ENCODE data around the gene RNF181.

RNF181 gene

GRCh38 chr2:85642725-85643124 lies 47.2 kb downstream of the RNF181 start:
- H3K27me3 ChIP-seq (ENCODE audit: control insufficient read depth, insufficient read depth, low read length) = no peaks in the 10 kb centered on the region
- peaks cover 70% of the 10 kb centered on the region for H3K36me3 ChIP-seq (ENCODE audit: control insufficient read depth, insufficient read depth, low read length)
- H3K4me3 ChIP-seq (ENCODE audit: low read depth, low read length) = no peak overlapping the region
- H3K9ac ChIP-seq (ENCODE audit: low read depth, low read length) = no peak overlapping the region
- no peaks in the 10 kb centered on the region for H3K4me1 ChIP-seq (ENCODE audit: control insufficient read depth, insufficient read depth, low read length)
- no peaks in the 10 kb centered on the region for H3K9me3 ChIP-seq (ENCODE audit: control insufficient read depth, insufficient read depth, low read length)

- no peak overlapping the region for H3K4me3 ChIP-seq (ENCODE audit: low read depth, low read length)
- no peaks in the 10 kb centered on the region for H3K4me1 ChIP-seq (ENCODE audit: control insufficient read depth, insufficient read depth, low read length)
- H3K9ac ChIP-seq (ENCODE audit: low read depth, low read length) = no peak overlapping the region
- H3K36me3 ChIP-seq (ENCODE audit: control insufficient read depth, insufficient read depth, low read length) = peaks cover 75% of the 10 kb centered on the region
- no peaks in the 10 kb centered on the region for H3K27me3 ChIP-seq (ENCODE audit: control insufficient read depth, insufficient read depth, low read length)
- H3K9me3 ChIP-seq (ENCODE audit: control insufficient read depth, insufficient read depth, low read length) = no peaks in the 10 kb centered on the region
Observed at GRCh38 chr2:85644909-85645308, 49.4 kb downstream of the RNF181 start.

DNA sequence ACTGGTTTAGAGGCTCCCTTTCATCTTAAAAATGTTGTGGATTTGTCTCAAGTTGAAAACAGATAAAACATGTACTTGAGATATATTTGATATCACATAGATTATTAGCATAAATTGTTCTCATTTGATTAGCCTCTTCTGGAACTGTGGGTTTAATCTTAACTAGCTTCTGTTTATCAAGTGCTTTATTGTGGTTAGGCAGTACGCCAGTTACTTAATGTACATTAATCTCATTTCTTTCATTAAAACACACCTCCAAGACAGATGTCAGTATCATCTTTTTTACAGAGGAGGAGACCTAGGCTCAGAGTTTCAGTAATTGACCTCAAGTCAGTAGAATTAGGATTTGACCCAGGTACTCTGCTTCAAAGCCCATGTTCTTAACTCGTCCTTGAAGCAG lies 50.6 kb downstream of the RNF181 start:
- Histone ChIP-seq H3K27me3 (ENCODE audit: control insufficient read depth, insufficient read depth, low read length) (no peaks in the 10 kb centered on the region), H3K4me3 (ENCODE audit: low read depth, low read length) (no peak overlapping the region), H3K4me1 (ENCODE audit: control insufficient read depth, insufficient read depth, low read length) (no peaks in the 10 kb centered on the region), H3K36me3 (ENCODE audit: control insufficient read depth, insufficient read depth, low read length) (peaks cover 73% of the 10 kb centered on the region), H3K9me3 (ENCODE audit: control insufficient read depth, insufficient read depth, low read length) (no peaks in the 10 kb centered on the region), H3K9ac (ENCODE audit: low read depth, low read length) (no peak overlapping the region)

All from iPS-15b (cell line).